HG03565 (cell line): ENCODE data around the gene C1QTNF8.

ENCODE experiments used
- ATAC-seq: cut with Tn5 transposase; IDR thresholded peaks from one replicate; pipeline ENCODE4 v1.9.1; 2021; ENCODE audit warnings: mild to moderate bottlenecking, moderate library complexity; ENCODE audit not compliant: unreplicated experiment

The C1QTNF8 gene, protein sequence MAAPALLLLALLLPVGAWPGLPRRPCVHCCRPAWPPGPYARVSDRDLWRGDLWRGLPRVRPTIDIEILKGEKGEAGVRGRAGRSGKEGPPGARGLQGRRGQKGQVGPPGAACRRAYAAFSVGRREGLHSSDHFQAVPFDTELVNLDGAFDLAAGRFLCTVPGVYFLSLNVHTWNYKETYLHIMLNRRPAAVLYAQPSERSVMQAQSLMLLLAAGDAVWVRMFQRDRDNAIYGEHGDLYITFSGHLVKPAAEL

DNA sequence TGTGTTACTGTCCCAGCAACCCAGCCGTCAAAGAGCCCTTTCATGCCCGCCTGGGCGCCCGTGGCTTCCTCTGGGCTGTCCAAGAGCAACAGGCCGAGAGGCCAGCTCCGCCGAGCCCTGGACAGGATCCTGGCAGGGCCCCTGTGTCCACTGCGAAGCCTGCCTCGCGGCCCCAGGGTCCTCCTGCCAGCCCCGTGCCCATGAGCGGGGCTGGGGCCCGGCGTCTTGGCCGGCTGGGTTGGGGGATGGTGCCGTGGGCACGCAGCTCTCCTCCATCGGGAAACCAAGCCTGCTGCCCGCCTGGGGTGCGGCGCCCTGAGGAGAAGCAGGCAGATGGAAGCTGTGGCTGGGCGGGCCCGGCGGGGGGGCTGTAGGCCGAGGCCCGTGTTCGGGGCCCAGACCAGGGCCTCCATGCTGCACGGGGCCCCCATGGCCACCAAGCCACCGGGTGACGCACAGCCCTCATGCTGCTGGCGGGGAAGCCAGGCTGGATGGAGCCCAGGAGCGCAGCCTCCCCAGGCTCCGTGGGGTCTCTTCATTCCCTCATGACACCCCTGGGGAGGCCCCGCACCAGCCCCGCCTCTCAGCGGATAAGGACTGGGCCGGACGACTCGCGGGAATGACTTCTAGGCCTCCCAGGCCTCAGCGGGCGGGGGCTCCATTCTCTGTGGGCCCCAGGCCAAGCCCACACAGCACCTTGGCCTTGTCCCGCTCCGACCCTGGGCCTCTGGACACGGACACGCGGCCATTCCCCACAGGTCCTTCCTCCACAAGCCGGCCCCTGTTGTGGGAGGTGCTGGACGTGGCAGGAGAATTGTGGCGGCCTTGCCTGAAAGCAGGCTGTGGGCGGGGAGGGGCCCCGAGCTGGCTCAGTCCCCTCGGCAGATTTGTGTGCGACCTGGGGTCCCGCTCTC lies at the start of gene C1QTNF8:
Gene C1QTNF8, minus strand, starts transcription at position 76 of the 914 bp plus-strand sequence. CDS start 1,322 bp downstream, outside the sequence.
- no peak for ATAC-seq

DNA sequence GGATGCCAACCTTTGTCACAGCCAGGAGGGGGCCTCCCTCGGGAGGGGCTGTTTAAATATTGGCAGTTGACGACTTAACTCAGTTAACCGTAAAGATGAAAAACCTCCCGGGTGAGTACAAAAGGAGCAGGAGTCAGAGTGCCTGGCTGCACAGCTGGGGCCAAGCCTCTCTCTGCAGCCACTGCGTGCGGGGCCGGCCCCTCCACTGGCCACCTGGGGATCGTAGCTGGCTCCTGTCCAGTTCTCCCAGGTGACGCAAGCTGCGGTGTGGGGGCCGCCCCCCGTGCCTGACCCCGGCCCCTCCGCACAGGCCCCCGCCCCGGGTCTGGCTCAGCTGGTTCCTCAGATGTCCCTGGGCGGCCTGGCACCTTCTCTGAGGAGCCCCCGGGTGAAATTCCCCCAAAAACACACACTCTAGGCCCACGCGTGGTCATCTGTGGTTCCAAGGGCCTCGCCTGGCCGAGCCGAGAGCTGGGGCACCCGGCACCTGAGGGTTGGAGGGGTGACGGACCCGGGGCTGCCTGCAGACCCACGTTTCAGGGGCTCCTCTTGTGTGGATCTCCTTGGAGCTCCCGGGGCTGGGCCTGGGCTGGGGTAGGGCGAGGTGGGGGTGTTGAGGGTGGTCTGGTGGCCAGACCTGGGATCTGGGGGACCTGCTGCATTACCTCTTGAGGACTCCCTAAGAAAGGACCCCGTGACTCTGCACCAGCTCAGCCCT lies 49.5 kb upstream of the C1QTNF8 start:
- no peak for ATAC-seq

DNA sequence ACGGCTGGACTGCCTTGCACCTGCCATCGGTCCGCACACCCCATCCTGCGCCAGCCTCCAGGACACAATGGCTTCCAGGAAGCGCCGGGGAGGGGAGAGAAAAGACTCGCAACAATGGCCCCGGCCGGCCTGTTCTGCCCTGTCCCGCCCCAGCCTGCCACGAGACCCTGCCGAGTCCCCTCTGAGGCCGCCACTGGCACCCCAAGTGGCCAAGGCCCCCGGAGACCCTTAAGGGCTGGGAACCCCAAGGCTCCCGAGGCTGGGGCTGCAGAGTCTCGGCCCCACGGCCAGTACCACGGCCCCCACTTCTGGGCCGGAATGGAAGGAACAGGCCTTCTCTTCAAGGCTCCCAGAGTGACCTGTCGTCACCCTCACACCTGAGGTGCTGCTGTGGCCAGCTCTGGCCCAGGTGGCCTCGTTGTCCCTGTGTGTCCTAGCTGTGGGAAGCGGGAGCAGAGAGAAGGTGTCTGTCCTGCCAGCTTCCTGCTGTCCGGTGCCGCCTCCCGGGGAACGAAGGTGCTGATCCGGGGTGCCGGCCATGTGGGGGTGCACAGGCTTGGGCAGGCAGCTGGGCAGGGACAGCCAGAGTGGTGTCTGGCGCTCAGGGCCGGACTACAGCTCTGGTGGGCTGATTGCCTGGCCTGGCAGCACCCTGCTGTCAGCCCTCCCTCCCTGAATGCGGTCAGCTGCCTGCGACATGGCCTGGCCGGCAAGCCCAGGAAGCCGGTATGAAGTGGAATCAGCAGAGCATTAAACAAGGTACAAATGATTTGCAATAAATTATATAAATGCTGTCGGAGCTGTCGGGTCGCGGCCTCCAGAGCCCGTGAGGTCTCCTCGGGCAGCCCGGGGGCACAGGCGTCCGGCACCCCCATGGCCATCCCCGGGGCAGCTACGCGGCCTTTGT lies 48.7 kb upstream of the C1QTNF8 start:
- ATAC-seq, result no peak

DNA sequence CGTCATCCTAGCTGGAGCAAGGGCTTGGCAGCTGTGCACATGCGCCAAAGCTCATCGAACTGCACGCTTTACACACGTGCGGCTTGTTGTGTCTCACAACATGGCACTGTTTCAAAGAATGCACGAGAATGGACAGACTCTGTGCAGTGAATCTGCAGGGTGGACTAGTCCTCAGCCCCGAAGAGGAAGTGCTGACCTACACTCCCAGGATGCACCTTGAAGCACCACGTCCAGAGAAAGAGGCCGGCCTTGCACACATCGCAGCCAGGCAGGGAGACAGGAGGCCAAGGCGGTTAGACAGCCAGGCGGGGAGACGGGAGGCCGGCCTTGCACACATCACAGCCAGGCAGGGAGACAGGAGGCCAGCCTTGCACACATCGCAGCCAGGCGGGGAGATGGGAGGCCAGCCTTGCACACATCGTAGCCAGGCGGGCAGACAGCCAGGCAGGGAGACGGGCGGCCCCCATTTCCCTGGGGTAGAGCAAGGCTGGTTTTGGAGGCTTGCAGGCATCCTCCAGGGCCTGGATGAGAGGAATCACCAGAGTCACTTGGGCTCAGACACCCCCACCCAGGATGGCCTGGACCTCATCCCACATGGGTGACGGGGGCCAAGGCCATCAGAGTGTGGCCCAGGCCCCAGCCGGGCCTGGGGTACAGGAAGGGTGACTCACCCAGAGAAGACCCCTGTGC lies 47.9 kb upstream of the C1QTNF8 start:
- ATAC-seq, result no peak

DNA sequence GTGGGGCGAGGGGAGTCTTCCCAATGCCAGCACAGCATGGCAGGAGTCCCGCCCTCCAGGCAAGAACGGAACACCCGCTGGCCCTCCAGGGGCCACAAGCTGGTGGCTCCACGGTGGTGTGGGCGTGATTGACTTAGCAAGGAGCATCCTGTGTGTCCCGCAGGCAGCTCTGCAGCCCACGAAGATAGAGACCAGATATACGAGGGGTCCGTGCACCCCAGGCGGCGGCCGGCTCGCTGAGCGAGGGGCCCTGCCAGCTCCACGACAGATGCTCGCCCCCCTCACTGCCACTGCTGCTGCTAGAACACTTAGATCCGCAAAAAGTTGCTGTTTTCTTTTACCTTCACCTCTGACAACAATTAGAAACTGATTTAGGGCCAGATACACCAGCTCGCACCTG lies 46.9 kb upstream of the C1QTNF8 start:
- ATAC-seq, result no peak

DNA sequence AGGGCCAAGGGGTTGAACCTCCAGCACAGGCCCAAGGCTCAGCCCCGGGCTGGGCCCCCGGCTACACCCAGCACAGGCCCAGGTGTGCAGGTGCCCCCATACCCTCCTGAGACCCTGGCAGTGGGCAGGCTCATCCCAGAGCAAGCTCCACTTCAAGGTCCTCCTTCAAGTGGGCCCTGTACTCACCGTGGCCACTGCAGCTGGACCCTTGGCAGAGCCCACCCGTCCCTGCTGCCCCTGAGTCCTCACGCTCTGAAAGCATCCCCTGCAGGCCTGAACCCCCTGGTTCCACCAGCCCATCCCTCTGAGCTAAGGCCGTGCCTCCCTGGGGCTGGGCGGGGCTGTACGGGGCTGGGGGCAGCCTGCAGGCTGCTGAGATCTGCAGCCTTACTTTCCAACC lies 45.7 kb upstream of the C1QTNF8 start:
- ATAC-seq, result no peak

DNA sequence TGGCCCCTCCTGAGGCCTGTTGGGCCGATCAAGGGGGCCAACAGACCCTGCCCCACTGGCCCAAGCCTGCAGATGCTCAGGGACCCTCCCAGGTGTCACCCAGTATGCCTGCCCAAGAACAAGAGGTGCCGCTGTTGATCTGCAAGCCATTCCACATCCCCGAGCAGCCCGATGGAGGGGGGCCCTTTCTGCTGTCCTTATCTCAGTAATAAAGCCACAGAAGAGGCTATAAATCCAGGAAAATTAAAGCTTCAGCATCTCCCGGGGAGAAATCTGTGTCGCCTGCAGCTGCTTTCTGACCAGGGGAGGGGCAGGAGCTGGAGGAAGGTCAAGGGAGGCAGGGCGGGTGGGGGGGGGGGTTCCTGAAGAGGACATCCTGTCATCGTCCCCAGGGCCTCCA lies 45.1 kb upstream of the C1QTNF8 start:
- no peak for ATAC-seq

DNA sequence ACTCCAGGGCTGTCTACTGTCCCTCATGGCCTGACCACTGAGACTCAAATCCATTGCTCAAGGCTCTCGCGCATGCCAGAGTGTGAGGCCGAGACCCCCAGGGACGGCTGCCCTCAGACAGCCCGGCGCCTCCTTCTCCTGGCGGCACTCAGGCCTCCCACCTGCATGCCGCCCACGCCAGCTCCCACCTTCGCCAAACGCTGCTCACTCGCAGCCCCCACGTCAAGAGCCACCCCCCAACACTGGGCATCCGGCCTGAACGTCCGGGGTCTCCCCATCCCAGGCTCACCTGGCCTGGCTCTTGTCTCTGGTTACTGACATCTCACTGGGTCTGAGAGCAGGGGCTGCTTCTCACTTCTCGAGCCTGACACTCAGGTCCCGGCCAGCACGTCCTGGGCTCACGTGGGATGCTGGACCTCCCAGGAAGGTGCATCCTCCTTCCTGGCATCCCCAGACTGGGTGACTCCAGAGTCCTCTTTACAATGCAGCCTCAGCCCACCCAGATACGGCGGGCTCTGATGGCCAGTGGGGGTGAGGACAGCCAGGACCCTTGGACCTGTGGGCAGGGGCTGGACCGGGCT lies 44.6 kb upstream of the C1QTNF8 start:
- ATAC-seq, result no peak

DNA sequence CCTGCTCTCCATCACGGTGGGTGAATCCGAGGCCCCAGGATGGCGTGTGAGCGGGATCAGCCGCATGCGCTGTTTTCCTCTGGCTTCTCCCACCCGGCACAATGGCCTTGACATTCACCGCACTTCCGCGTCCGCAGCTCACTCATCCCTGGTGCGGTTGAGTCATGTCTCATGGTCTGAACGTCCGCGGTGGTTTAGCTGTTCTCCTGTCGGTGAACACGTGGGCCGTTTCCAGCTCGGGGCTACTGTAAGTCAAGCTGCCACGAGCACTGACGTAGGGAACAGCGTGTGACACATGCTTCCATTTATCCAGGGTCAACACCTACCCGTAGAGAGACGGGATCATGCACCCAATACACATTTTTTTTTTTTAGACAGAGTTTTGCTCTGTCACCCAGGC lies 41.6 kb upstream of the C1QTNF8 start:
- no peak for ATAC-seq

DNA sequence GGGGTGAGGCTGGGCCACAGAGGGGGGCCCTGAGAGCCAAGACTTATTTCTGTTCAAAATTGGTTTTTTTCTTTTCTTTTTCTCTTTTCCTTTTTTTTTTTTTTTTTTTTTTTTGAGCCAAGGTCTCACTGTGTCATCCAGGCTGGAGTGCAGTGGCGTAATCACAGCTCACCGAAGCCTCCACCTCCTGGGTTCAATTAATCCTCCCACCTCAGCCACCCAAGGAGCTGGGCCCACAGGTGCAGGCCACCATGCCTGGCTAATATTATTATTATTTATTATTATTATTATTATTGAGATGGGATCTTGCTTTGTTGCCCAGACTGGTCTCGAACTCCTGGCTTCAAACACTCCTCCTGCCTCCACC lies 39.4 kb upstream of the C1QTNF8 start:
- no peak for ATAC-seq

DNA sequence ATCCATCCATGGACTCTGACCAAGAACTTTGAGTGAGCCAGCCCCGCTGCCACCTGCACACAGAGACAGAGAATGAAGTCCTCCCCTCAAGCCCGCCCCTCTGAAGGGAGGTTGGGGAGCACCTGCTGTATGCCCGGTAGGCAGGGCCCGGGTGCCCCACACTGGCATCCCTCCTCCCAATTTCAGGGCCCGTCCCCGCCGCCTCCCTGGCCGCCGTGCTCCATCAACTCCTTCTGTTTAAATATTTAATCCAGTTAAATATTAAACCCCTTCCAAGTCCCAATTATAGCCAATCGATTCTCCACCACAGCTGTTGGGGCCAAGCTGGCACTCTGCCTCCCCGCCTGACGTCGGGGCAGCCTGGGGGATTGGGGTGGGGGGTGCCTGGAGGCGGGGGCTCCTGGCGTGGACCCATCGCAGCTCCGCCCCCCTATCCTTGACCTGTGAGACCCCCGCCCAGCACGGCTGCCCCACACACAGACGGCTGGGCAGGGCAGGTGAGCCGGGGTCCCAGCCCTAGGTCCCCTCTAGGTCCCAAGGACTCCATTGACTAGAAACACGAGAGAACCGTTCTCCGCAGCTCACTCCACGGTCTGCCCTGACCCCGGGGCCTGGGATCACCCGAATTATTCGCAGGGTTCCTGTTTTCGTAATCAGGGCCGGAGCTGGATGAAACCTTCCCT lies 38.9 kb upstream of the C1QTNF8 start:
- no peak for ATAC-seq

DNA sequence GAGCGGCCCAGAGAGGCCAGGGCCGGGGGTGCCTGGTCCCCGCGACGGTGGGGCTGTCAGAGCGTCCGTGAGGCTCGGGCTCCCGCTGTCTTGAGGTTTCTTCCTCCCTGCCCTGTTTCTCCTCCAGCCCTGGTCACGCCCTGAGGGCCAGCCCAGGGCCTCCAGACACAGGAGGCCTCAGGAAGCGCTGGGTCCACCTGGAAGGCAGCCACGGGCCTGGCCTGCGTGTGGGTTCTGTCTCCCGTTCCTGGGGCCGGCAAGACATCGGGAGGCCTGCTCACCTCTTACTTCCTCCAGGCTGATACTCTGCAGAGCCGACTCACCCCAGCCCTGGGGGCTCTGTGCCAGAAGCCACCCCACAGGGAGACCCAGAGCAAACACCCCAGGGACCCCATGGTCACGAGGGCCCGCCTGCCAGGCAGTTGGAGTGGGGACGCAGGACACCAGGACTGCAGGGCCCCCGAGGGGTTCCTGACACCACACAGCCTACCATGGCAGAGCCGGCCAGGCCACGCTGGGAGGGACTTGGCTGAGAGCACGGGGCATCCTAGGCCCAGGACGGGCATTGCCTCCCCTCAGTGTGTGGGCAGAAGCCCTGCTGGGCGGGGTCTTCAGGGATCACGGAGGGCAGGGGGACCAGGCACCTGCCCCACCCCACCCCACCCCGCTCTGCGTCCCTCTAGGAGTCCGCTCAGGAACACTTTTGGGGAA lies 37.9 kb upstream of the C1QTNF8 start:
- no peak for ATAC-seq

DNA sequence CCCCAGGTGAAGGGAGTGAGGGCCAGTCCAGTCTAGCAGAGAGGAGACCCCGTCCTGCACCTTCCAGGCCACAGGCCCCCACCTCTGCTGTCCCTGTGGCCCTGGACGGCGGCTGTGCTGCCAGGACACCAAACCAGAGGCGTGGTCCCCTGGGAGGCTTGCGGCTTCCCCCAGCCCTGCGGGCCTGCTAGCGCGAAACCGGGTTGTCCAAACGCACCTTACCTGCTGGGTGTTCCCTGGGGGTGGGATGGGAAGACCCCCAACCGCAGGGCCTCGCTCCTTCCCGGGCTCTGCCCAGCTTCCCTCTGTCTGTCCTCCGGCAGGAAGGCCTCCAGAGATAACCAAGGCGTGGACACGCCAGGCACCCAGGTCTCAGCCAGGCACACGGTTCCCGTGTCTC lies 37.2 kb upstream of the C1QTNF8 start:
- no peak for ATAC-seq

DNA sequence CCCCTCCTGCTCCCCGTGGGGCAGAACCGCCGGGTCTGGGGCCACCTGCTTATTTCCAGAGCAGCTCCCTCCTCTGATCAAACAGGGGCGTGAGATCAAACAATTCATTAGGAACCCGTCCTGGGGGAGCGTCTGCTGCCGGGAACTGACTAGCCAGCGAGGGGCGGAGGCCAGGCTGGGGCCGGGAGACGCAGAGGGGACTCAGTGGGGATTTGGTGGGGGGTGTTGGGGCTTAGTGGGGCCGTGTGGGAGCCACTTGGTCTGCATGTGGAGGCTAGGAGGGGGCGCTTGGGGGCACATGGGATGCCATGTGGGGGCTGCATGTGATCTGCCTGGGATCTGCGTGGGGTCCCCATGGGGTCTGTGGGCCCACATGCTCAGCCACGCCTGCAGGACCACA lies 36.4 kb upstream of the C1QTNF8 start:
- ATAC-seq, result no peak

DNA sequence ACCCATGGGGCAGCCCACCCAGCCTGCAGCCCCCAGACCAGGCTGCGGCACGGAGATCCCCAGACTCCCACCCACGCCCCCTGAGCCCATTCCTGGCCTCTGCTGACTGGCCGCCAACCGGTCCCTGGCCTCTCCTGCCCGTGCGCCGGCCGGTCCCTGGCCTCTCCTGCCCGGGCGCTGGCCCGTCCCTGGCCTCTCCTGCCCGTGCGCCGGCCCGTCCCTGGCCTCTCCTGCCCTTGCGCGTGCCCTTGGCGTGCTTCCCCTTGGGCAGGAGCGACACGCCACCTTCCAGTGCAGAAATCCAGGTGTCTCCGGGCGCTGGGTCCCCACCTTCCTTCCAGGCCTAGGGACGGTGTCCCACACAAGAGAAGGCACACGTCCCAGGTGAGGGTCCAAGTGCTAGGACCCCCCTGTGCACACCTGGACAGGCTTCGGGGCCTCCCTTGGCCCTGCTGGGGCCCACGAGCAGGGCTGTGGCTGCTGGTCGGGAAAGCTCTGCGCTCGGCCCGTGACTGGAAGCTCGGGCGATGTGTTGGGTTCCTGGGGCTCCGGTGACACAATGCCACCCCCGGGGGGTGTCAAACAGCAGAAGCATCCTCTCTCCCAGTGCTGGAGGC lies 35.4 kb upstream of the C1QTNF8 start:
- ATAC-seq, result no peak

DNA sequence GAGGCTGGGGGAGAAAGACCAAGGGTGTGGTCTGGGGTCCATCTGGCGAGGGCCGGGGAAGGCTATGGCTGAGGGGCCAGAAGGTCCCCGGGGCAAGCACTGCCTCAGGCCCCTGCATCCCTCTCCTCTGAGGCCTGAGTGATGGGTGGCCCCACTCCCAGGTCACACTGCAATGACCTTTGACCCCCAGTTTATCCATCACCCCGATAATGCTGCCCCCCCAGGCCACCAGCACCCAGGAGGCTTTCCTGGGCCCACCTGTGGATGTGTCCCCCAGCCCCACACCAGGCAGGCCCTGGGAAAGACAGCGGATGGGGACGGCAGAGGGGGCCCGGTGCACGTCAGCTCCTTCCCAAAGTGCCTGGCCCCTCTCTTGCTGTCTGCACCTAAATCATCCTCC lies 34.3 kb upstream of the C1QTNF8 start:
- ATAC-seq, result no peak

DNA sequence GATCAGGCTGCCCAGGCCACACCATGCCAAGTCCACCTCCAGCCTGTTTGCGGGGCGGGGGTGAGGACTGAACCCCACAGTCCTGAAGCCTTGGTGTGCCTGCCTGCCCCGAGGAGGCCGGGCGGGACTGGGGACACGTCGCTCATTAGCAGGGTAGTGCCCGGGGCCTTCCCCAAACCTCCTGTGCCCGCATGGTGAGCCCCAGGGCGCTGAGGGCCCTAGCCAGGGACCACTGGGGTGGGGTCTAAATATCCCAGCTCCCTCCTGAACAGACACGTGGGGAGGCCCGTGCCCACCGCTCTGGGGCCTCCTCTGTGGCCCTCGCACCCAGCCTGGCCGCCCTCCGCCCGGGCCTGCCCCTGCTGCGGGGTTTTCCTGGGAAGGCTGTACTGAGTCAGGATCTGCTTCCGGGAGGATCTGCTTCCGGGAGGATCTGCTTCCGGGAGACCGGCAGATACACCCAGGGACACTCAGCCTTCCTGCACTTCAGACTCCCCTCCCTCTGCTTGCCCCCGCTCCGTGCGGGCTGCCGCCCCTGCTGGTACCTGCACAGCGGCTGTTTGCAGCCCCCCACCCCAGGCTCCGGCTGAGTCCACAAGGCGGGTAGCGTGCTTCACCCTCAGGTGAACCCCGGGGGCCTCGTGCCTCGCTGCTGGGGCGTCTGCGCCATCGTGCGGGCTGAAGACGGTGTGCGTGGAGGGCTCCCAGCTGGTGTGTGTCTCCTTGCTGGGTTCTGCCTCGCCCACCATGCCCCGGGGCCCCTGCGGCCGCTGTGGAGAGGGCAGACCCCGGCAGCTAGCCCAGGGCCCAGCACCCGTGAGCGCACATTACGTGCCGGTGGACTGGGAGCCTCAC lies 33.3 kb upstream of the C1QTNF8 start:
- ATAC-seq, result no peak
